GM12878 (cell line): ENCODE measurements around the gene TTC23. TPM values are rescaled to one million over a fixed set of nuclear protein-coding genes. Genes with fewer than 3 reads are reported as not detected.
A peak's percentile ranks its signal among the peaks of the same experiment; 100 is the strongest.

Experiments
- BHLHE40 ChIP-seq, 2 experiments: fragments of 450-650 bp in 1 of 2; IDR thresholded peaks; 2 replicates each; pipeline ENCODE4 v1.6.1; 2011 to 2017; ENCODE audit warnings: low read depth in 2 of 2, borderline replicate concordance in 1 of 2, improper control_type of control experiment in 1 of 2, low read length in 1 of 2, mild to moderate bottlenecking in 1 of 2
- BRCA1 ChIP-seq: IDR thresholded peaks from 2 replicates; pipeline ENCODE4 v1.6.1; 2011; ENCODE audit warnings: low read depth, low read length, improper control_type of control experiment
- CBX5 ChIP-seq: sonication (generic); IDR thresholded peaks from 2 replicates; pipeline ENCODE4 v1.6.1; 2016; ENCODE audit warnings: low read depth, moderate library complexity, mild to moderate bottlenecking, inconsistent platforms
- CEBPB ChIP-seq, 2 experiments: fragments of 150-350 bp in 1 of 2; IDR thresholded peaks; 2 replicates each; pipeline ENCODE4 v1.6.1; 2012 to 2014; ENCODE audit warnings: low read depth in 2 of 2, low read length in 2 of 2, borderline replicate concordance in 1 of 2, inconsistent platforms in 1 of 2
- CHD1 ChIP-seq: IDR thresholded peaks from 2 replicates; pipeline ENCODE4 v1.6.1; 2012; ENCODE audit warnings: low read depth, low read length, improper control_type of control experiment
- CUX1 ChIP-seq: IDR thresholded peaks from 2 replicates; pipeline ENCODE4 v1.6.1; 2012; ENCODE audit warnings: improper control_type of control experiment, low read depth, low read length; ENCODE audit not compliant: insufficient replicate concordance
- DPF2 ChIP-seq: fragments of 450-650 bp; IDR thresholded peaks from 2 replicates; pipeline ENCODE4 v1.6.1; 2017; ENCODE audit warnings: mild to moderate bottlenecking
- EZH2 ChIP-seq: IDR thresholded peaks from 2 replicates; pipeline ENCODE4 v1.6.1; 2012; ENCODE audit warnings: low read depth, mild to moderate bottlenecking, control low read depth, inconsistent platforms, low read length, borderline replicate concordance; ENCODE audit not compliant: control insufficient read depth
- JUNB ChIP-seq: IDR thresholded peaks from 2 replicates; pipeline ENCODE4 v1.6.1; 2016; ENCODE audit warnings: antibody characterized with exemption, mild to moderate bottlenecking
- MEF2B ChIP-seq: fragments of 450-650 bp; IDR thresholded peaks from 2 replicates; pipeline ENCODE4 v1.6.1; 2018; ENCODE audit warnings: mild to moderate bottlenecking, moderate library complexity; ENCODE audit not compliant: partially characterized antibody, poor library complexity, severe bottlenecking
- MYB ChIP-seq: fragments of 150-350 bp; IDR thresholded peaks from 2 replicates; pipeline ENCODE4 v1.6.1; 2014; ENCODE audit warnings: mild to moderate bottlenecking, low read depth, low read length, borderline replicate concordance
- MYC ChIP-seq: IDR thresholded peaks from 2 replicates; pipeline ENCODE4 v1.6.1; 2011; ENCODE audit warnings: mild to moderate bottlenecking, low read length, moderate library complexity, inconsistent platforms; ENCODE audit not compliant: insufficient read depth, insufficient replicate concordance, insufficient read length, severe bottlenecking
- NBN ChIP-seq: fragments of 450-650 bp; IDR thresholded peaks from 2 replicates; pipeline ENCODE4 v1.6.1; 2016
- NR2F1 ChIP-seq: fragments of 450-650 bp; conservative IDR thresholded peaks from 2 replicates; pipeline ENCODE4 v1.6.1; 2017; ENCODE audit warnings: mild to moderate bottlenecking
- POLR2AphosphoS5 ChIP-seq: IDR thresholded peaks from 2 replicates; pipeline ENCODE4 v1.6.1; 2011; ENCODE audit warnings: mild to moderate bottlenecking, low read length, inconsistent platforms
- PRDM15 ChIP-seq: fragments of 450-650 bp; formaldehyde crosslinking; IDR thresholded peaks from 2 replicates; pipeline ENCODE4 v1.4.0; 2020; ENCODE audit warnings: mild to moderate bottlenecking, moderate library complexity
- RAD51 ChIP-seq: fragments of 450-650 bp; IDR thresholded peaks from 2 replicates; pipeline ENCODE4 v1.6.1; 2016; ENCODE audit warnings: moderate library complexity, mild to moderate bottlenecking, inconsistent platforms
- SREBF1 ChIP-seq: IDR thresholded peaks from 2 replicates; pipeline ENCODE4 v1.6.1; 2012; ENCODE audit warnings: mild to moderate bottlenecking, low read length
- SREBF2 ChIP-seq: IDR thresholded peaks from 2 replicates; pipeline ENCODE4 v1.6.1; 2012; ENCODE audit warnings: mild to moderate bottlenecking, low read length
- STAT3 ChIP-seq: IDR thresholded peaks from 2 replicates; pipeline ENCODE4 v1.6.1; 2011; ENCODE audit warnings: low read depth, low read length, improper control_type of control experiment
- SUZ12 ChIP-seq: fragments of 200-600 bp; sonication (generic); IDR thresholded peaks from one replicate; pipeline ENCODE4 v1.6.1; 2018; ENCODE audit warnings: antibody characterized with exemption, mild to moderate bottlenecking; ENCODE audit not compliant: unreplicated experiment
- YY1 ChIP-seq: IDR thresholded peaks from 2 replicates; pipeline ENCODE4 v1.6.1; 2011; ENCODE audit warnings: low read depth, mild to moderate bottlenecking, low read length
- ZNF274 ChIP-seq: IDR thresholded peaks from one replicate; pipeline ENCODE4 v1.8.0; 2011; ENCODE audit not compliant: insufficient read length, insufficient read depth
- polyA plus RNA-seq, 11 experiments: library from polyadenylated mRNA; depleted of rRNA in 4 of 11; unstranded in 6 of 11; stranded (reverse) in 5 of 11; fragments of >200 nt; fragmentation: Nextera tagmentation in 4 of 11; fragmentation: Illumina TruSeq in 1 of 11; extraction: Ambion mirVana in 4 of 11; extraction: Trizol in 1 of 11; gene quantifications; 1 replicate in 1 of 11; 2 replicates in 10 of 11; pipeline versions ENCODE4 v1.2.1 to v1.2.3, GENCODE V29; 2011 to 2016; ENCODE audit warnings: inconsistent platforms in 2 of 11, missing spikeins in 2 of 11, low read depth in 1 of 11
- total RNA-seq, 4 experiments: library from RNA; depleted of rRNA in 3 of 4; stranded (reverse); fragments of >200 nt in 3 of 4; fragmentation: Illumina TruSeq in 1 of 4; extraction: Trizol in 1 of 4; gene quantifications; 2 replicates each; pipeline versions ENCODE4 v1.2.1 to v1.2.3, GENCODE V29; 2013 to 2021

Gene TTC23
- total and polyA plus RNA-seq, 10 of the 15 experiments (the other 5 are each of a cell fraction or from before 2014, with no cell fraction given), result 1.2 to 9.0 (median 6.5) TPM

- TF ChIP-seq CHD1 (no peak), POLR2AphosphoS5 (no peak), SREBF1 (no peak), PRDM15 (CRISPR knock-in tag) (no peak), CEBPB (IDR thresholded peaks at IDR 0.05; ENCODE audit: borderline replicate concordance in 1 of 2, low read depth in 2 of 2, low read length in 2 of 2) (no peak), BHLHE40 (IDR thresholded peaks at IDR 0.05; ENCODE audit: borderline replicate concordance in 1 of 2, low read depth in 2 of 2, low read length in 1 of 2) (peak; percentile 82 to 91; a peak in 3 of 4 replicates), BRCA1 (no peak), RAD51 (peak; percentile 88), MYC (no peak), NBN (peak; percentile 87), MEF2B (peak; percentile 100), ZNF274 (no peak), STAT3 (no peak), SREBF2 (no peak), SUZ12 (no peak), DPF2 (no peak; the same call in 1 of the 2 replicates), EZH2 (no peak), YY1 (peak; percentile 84), NR2F1 (0 out of 2 replicates have a peak, but pooled peaks have one; percentile 11), MYB (no peak), JUNB (no peak), CBX5 (0 out of 2 replicates have a peak, but pooled peaks have one; percentile 53), CUX1 (peak; percentile 84)
Observed at GRCh38 chr15:99090011-99090699, 159.2 kb downstream of the TTC23 start (continued).
